GM18511 (cell line): ENCODE results near the gene PLIN5.

ENCODE experiments used
- ATAC-seq: cut with Tn5 transposase; IDR thresholded peaks from one replicate; pipeline ENCODE4 v1.9.1; 2021; ENCODE audit warnings: mild to moderate bottlenecking, moderate library complexity; ENCODE audit not compliant: unreplicated experiment

Gene PLIN5

DNA sequence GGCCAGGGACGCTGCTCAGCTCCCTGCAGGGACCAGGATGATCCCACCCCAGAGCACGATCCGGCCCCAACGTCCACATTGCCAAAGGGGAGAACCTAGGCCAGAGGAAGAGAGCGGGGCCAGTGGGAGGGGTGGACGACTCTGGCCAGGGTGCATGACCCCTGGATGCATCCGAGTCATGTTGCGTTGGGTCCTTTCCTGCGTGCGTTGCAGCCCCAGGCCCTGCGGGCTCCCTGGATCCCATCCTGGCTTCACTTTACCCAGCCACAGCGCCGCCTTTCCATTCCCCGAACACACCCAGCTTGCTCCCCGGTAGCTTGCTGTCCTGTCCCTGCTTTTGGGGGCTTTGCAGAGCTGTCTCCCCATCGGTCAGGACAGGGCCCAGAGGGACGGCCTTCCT is 27.2 kb downstream of the PLIN5 start:
- no peak for ATAC-seq

DNA sequence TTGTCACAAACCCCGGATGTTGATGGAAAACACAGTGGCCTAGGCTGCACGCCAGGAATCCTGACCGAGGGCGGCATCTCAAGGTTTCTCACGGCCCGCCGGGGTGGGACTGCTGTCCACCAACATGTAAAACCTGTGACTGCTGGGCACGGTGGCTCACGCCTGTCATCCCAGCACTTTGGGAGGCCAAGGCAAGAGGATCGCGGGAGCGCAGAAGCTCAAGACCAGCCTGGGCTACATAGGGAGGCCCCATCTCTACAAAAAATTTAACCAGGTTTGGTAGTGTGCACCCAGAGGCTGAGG is 27.9 kb downstream of the PLIN5 start:
- ATAC-seq = no peak

DNA sequence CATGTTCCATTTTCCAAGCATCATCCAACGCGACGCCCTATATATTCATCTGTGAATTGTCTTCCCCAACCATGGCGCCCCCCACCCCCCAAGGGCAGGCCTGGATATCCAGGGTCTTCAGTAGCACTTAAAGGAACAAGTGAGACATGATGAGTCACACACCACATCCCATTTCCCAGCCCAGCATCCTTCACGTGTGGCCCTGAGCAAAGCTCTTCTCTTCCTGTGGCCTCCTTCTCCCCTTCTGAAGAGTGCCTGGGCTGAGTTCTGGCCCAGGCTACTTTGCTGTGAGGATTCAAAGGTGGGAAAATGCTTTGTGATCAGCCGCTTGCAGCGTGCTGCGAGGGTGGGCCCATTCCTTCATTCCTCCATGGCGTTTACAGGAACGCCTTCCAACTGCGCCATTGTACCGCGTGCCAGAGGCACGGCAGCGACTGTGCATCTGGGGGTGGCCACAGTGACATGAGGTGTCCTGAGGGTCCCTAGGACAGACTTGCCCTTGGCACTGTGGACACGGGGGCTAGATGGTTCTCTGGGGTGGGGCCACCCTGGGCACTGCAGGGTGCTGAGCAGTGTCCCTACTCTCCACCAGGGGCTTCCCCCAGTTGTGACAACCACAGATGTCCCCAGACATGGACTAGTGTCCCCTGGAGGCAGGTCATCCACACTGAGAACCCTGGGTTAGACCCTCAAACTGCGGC is 28.4 kb downstream of the PLIN5 start:
- no peak for ATAC-seq

DNA sequence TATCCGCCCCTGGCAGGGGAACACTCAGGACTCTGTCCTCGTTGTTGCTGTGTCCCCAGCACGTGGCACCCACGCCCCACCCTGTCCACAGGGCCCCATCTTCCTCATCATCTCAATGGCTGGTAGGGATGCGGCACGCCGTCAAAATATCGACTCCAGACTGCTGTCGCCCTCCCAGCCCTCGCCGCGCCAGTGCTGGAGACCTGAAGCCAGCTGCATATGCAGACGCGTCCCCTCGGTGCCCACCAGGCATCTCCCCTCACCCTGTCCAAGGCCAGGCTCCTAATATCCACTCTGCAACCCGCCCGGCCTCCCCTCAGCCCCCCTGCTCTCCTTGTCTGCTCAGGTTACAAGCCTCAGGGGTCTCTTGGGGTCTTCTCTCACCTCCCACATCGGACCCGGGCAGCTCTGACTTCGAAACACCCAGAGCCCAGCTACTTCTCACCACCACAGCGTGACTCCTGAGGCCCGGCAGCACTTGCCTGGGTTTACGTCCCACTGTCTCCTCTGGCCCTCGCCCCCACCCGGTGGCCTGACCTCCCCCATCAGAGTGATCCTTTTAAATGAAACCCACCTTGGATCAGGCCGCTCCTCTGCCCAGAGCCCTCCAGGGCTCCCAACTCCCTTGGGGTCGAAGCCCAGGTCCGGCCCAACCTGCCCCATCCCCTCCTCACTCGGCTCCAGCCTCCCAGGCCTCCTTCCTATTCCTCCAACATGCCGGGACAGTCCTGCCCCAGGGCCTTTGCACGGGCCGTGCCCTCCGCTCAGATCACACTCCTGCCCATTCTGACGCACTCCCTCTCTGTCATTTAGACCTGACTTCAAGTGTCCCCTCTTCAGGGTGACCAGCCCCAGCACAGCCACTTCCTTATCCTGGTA is 29.2 kb downstream of the PLIN5 start:
- ATAC-seq = no peak

DNA sequence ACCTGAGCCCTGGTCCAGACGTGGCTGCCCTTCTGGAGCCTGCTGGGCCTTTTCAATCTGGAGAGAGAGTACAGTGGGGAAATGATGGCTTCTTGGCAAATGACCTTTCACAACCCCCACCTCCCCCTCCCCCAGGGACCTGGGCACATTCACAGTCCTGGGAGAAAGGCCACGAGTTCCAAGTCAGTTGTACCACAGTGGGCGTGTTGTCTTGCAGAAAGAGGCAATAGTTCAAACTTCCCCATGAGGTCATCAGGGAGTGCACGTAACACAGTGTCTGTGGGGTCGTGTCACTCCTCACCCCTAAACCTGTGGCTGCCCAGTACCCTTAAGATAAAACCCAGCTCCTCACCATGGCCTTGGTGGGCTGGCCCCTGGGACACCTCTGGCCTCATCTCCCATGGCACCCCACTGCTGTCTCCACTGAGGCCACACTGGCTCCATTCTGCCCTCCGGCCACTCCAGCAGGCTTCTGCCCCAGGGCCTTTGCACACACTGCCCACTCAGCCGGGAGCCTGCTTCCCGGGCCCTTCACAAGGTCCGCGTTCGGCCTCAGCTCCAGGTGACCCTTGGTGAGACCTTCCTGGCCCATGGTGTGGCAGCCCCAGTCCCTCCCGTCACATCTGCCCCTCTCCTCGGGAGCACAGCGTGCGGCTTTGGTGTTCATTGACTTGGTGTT is 30.0 kb downstream of the PLIN5 start:
- ATAC-seq = no peak

DNA sequence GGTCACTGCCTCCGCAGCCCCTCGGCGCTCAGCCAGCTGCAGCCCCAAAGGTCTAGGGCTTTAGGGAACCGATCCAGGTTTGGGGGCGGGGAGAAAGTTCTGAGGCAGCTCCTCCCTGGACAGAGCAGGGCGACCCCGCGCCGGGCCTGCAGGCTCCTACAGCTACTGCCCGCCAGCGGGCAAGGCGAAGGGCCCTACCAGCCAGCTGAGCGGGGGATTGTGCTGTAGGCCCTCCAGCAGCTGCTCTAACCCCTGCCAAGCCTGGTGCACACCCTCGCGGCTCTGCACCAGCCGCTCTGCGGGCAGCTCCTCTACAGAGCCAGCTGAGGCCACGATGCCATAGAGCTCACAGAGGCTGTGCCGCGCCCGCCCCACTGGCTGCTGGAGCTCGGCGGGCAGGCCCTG is 30.7 kb downstream of the PLIN5 start:
- no peak for ATAC-seq

DNA sequence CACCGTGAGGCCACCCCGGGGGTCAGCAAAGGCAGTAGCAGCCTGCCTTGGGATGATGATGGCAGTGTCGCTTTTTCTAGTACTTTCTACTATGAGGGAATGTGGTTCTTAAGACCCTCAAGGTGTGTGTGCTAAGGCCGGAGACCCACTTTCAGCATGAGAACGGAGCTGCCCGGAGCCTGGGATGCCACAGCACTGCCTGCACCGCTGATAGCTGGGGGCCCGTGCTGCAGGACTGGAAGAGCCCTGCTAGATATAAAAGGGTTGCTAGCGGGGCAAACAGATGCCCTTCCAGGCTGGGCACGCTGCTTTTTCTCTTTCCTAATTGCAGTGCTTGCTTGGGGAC is 31.2 kb downstream of the PLIN5 start:
- ATAC-seq = no peak

DNA sequence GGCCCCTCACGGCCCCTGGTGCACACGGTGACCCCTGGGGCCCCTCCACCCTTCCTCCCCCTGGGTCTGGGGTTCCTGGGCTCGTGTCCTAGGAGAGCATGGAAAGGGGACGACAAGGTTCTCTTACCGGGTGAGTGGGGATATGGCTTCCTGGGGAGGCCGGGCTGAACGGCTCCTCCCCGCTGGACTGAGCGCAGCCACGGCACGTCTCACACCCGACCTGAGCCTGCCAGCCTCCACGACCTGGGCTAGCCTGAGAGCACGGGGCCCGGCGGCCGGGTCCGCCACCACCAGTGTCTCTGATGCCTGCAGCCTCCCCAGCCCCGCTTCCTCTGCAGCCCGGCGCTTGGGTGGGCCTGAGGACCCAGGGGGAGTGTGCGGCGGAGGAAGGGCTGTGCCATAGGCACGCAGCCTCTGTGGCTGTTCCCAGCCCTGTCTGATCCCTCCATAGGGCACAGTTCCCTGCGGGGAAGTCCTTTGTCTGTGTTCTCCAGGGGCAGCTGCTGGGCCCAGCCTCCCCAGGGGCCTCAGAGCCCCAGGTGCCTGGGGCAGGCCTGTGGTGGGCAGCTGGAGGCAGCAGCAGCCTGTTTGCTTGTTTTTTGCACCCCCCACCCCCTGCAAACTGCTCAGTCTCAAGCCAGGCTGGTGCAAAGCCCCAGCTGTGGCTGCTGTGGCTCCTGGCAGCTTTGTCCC is 31.7 kb downstream of the PLIN5 start:
- ATAC-seq = no peak

DNA sequence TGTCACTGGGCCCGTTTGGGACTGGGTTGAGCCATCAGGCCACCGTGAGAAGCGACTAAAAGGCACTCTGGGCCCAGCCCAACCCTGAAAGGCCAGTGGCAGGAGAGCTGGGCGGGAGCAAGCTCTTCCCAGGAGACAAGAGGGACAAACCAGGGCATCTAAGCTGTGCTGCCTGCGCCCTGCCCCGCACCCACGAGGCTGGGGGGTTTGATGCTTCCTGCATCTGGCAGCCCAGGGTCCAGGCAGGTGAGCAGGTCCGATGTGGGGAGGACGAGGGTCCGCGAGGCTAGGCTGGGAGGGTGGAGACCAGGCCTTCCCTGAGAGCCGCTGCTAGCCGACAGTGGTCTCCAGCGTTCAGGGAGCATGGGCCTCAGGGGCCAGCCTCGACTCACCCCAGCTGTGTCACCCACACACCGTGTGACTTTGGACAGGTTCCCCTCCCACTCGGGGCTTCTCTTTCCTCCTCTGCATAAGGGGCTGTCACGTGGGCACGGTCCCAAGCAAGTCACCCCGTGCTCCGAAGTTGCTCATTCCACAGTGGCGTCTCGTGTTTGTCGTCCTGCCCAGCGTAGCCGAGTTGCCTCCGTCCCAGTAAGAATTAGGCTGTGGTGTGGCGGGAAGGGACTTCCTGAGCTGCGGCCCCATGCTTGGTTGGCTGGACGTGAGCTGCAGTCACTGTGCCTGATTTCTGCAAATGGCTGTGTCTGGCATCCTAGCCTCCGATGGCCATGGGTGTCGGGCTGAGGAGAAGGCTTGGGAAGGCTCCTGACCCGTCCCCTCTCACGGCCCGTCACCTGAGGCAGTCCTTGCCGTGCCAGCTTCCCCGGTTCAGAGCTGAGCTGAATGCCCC is 32.5 kb downstream of the PLIN5 start:
- no peak for ATAC-seq

DNA sequence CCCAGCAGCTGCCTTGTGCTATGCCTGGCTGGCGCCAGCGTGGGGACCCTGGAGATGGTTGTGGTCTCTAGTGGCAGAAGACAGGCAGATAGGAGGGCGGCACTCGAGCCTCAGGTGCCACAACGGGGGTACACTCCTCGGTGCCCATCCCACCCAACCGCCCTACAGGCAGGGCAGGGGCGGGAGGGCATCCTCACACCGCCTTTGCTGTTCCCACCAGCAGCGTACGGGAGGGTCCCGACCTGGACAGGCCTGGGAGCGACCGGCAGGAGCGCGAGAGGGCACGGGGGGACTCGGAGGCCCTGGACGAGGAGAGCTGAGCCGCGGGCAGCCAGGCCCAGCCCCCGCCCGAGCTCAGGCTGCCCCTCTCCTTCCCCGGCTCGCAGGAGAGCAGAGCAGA is 33.3 kb downstream of the PLIN5 start:
- no peak for ATAC-seq

DNA sequence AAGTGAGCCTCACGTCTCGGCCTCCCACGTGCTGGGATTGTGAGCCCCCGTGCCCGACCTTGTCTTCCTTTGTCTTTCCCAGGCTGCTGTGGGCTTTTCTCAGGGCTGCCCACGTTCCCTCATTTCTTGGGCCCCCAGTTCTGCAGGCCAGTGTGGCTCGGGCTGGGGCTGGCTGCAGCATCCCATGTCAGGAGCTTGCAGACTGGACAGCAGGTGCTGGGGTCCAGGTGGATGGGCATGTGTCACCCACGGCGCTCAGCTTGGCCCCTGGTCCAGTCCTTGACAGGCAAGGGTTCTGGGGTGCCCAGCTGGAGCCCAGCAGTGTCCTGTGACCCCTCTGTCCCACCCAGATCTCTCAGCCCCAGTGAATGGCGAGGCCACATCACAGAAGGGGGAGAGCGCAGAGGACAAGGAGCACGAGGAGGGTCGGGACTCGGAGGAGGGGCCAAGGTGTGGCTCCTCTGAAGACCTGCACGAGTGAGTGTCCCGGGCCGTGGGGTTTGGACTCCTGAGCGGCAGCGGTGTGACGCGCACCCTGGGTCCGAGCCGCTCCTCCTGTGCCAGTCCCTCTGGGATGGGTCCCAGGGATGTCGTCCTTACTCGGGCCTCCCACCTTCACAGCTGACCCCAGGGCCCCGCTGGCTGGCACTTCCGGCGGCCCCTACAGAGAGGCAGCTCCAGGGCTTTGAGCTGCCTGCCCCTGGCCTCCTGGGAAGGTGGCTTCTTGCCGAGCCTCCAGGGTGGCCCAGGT is 34.0 kb downstream of the PLIN5 start:
- no peak for ATAC-seq

DNA sequence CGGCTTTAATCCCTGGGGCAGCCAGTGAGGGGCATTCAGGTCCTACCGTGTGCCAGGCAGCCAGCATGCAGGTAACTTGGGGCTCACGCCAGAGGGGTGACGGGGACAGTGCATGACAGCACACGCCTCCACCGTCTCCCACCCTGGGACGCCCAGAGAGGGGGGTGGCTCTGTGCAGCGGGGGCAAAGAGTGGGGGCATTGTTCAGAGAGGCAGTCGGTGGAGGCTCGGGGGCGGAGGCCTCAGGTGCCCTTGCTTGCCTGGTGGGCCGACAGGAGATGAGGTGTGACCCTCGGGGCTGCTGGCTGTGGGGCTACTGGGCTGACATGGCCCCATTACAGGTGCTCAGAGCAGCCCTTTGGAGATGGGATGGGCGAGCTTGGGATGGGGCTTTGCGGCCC is 35.2 kb downstream of the PLIN5 start:
- ATAC-seq = no peak

DNA sequence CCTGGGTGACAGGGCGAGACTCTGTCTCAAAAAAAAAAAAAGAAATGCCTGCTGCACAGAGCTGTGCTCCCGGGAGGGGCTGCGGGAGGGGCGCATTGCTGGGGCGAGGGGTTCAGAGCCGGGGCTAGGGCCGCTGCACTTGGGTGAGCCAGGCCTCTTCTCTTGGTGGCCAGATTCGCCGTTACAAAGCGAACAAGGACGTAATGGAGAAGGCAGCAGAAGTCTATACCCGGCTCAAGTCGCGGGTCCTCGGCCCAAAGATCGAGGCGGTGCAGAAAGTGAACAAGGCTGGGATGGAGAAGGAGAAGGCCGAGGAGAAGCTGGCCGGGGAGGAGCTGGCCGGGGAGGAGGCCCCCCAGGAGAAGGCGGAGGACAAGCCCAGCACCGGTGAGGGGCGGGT is 35.7 kb downstream of the PLIN5 start:
- no peak for ATAC-seq

DNA sequence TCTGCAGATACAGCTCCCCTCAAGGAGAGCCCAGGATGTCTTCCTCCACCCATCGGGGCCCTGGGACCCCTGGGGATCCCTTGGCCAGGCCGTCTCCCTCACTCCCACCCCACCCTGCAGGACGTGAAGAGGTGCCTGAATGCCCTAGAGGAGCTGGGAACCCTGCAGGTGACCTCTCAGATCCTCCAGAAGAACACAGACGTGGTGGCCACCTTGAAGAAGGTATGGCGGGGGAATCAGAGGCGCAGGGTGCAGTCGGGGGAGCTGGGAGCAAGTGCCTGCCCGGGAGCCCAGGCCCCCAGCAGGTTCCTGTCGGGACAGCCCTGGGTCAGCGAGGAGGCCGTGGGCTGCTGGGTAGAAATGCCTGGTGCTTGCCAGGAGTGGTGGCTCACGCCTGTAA is 36.3 kb downstream of the PLIN5 start:
- no peak for ATAC-seq

DNA sequence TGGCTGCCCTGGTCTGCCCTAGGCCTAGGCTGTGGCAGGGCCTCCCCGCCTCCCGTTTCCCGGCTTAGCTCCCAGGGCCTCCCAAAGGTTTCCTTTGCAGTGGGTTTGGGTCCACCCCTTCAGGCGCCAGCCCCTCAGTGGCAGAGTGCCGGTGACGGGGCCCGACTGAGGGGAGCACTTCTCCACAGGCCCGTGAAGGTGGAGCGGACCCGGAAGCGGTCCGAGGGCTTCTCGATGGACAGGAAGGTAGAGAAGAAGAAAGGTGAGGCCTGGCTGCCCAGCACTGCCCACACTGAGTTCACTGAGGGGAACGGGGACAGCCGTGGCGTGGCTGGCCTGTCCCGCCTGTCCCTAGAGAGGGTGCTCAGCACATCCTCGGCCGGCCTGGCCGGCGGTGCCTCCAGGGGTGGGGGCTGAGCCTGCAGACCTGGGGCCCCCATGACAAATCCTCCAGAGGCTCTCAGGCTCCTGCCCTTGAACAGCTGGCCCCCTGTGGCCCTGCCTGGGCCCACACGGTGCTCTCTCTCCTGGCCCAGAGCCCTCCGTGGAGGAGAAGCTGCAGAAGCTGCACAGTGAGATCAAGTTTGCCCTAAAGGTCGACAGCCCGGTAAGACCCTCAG is 37.1 kb downstream of the PLIN5 start:
- ATAC-seq = no peak

DNA sequence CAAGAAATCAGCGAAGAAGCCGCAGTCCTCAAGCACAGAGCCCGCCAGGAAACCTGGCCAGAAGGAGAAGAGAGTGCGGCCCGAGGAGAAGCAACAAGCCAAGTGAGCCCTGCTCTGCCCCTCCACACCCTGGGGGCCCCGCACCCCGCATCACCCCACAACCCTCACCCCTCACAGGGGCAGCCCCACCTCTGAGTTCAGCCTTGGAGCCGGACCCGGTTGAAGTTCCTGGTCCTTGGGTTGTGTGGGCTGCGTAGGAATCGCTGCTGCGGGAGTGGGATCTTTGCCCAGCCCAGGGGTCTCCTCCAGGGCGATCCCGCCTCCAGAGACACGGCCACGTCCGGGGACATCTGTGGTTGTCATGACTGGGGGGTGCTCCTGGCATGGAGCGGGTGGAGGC is 38.7 kb downstream of the PLIN5 start:
- no peak for ATAC-seq

DNA sequence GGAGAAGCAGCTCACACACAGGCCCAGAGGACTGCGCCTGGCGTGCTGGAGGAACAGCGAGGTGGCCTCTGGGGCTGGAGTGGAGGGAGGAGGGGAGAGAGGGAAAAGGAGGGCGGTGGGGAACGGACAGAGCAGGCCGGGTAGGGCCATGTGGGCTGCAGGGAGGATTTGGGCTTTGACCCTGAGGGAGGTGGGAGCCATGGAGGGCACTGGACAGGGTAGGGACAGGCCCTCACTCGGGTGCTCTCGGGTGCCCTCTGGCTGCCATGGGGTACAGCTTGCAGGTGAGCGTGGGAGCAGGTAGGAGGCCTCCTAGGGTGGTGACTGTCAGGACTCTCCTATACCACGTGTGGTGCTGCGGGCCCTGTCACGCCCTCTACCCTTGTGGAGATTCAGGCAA is 39.6 kb downstream of the PLIN5 start:
- no peak for ATAC-seq

DNA sequence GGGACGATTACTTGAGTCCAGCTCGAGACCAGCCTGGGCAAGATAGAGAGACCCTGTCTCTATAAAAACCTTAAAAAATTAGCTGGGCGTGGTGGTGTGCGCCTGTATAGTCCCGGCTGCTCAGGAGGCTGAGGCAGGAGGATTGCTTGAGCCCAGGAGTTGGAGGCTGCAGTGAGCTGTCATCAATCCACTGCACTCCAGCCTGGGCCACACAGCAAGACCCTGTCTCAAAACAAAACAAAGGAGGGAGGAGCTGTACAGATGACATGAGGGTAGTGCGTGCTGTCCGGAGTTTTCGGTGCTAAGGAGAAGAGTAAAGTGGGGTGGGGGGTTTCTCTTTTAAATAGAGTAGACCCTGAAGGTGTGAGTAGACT is 40.3 kb downstream of the PLIN5 start:
- ATAC-seq = no peak

DNA sequence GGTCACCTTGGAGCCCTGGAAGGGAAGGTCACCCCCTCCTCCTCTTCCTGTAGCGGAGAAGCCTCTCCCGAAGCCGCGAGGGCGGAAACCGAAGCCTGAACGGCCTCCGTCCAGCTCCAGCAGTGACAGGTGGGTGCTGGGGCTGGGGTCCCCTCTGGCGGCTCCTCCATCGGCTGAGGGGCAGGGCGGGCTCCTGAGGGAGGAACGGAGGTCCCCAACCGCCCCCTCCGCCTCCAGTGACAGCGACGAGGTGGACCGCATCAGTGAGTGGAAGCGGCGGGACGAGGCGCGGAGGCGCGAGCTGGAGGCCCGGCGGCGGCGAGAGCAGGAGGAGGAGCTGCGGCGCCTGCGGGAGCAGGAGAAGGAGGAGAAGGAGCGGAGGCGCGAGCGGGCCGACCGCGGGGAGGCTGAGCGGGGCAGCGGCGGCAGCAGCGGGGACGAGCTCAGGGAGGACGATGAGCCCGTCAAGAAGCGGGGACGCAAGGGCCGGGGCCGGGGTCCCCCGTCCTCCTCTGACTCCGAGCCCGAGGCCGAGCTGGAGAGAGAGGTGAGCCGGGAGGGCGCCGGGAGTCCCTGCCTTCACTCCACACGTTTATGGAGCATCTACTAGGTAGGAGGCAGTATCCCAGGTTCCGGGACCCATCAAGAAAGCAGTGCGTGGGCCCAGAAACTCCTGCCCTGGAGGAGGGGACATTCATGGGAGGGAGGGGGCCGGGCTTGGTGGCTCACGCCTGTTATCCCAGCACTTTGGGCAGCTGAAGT is 40.9 kb downstream of the PLIN5 start:
- ATAC-seq = no peak
